Measurements from ENCODE around the gene CCL20. TPM values are rescaled to one million over a fixed set of nuclear protein-coding genes. Genes with fewer than 3 reads are reported as not detected.

Gene CCL20
- polyA plus RNA-seq, 1 donor from 2014 or later: not detected

GRCh38 chr2:227865291-227865690 is 51.6 kb downstream of the CCL20 start:
- Histone ChIP-seq H3K27ac (ENCODE audit: low read length) (no peak overlapping the region), H2AFZ (ENCODE audit: low read depth, low read length) (no peak overlapping the region), H3K9me3 (ENCODE audit: low read length) (no peaks in the 10 kb centered on the region), H4K20me1 (ENCODE audit: insufficient read depth) (no peaks in the 10 kb centered on the region), H3K79me2 (replicated peaks; ENCODE audit: insufficient read depth, low read length) (no peaks in the 10 kb centered on the region), H3K27me3 (ENCODE audit: insufficient read depth, low read depth, low read length) (no peaks in the 10 kb centered on the region), H3K9ac (ENCODE audit: low read length) (no peak overlapping the region), H3K4me3 (ENCODE audit: low read length) (no peak overlapping the region), H3K9me2 (ENCODE audit: insufficient read depth, low read length) (no peaks in the 10 kb centered on the region), H3K4me2 (ENCODE audit: low read length) (no peak overlapping the region), H3F3A (ENCODE audit: insufficient read depth, low read length, poor library complexity, severe bottlenecking) (no peaks in the 10 kb centered on the region), H3K36me3 (ENCODE audit: insufficient read depth, low read length) (no peaks in the 10 kb centered on the region)
- no peak for TF ChIP-seq MXI1 (conservative IDR thresholded peaks at IDR 0.05; ENCODE audit: poor library complexity, severe bottlenecking)
- TF ChIP-seq TAF1 (IDR thresholded peaks at IDR 0.05; ENCODE audit: low read depth): no peak
- no peak for TF ChIP-seq EZH2 (IDR thresholded peaks at IDR 0.05; ENCODE audit: borderline replicate concordance, insufficient read depth, low read length, poor library complexity, severe bottlenecking)
- no peak for TF ChIP-seq REST (IDR thresholded peaks at IDR 0.05; ENCODE audit: borderline replicate concordance)
- TF ChIP-seq RAD21 (conservative IDR thresholded peaks at IDR 0.05): no peak
- TF ChIP-seq POLR2AphosphoS5 (IDR thresholded peaks at IDR 0.05): no peak
- TF ChIP-seq SMC3 (conservative IDR thresholded peaks at IDR 0.05; ENCODE audit: poor library complexity): no peak
- no peak for TF ChIP-seq EP300 (conservative IDR thresholded peaks at IDR 0.05; ENCODE audit: poor library complexity, severe bottlenecking)
- no peak for TF ChIP-seq CTCF (IDR thresholded peaks at IDR 0.05; ENCODE audit: poor library complexity, severe bottlenecking)

Small RNA genes within 50 kb of the gene (small RNA-seq; reads per million reads assigned to genes)
- gene SNRPGP8: 0 reads per million in 3 experiments

Other genes with a start within 250 kb of the CCL20 start
- not detected in 2 replicates for gene SCYGR2, start 214.9 kb upstream of the CCL20 start, polyA plus RNA-seq
- gene SCYGR3, start 199.0 kb upstream of the CCL20 start, polyA plus RNA-seq: not detected in 2 replicates
- not detected in 2 replicates for gene SCYGR4, start 196.3 kb upstream of the CCL20 start, polyA plus RNA-seq
- not detected in 2 replicates for gene SCYGR5, start 147.0 kb upstream of the CCL20 start, polyA plus RNA-seq
- gene SLC19A3, start 95.8 kb upstream of the CCL20 start, polyA plus RNA-seq: 2.0 and 2.9 TPM in 2 replicates
- gene SCYGR6, start 89.1 kb upstream of the CCL20 start, polyA plus RNA-seq: not detected in 2 replicates
- not detected in 2 replicates for gene SCYGR7, start 85.5 kb upstream of the CCL20 start, polyA plus RNA-seq
- not detected in 2 replicates for gene SCYGR8, start 67.9 kb upstream of the CCL20 start, polyA plus RNA-seq
- 1.5 and 3.8 TPM in 2 replicates for gene DAW1, start 57.8 kb downstream of the CCL20 start, polyA plus RNA-seq